ENCODE measurements around the gene DPY19L1. TPM values are rescaled to one million over a fixed set of nuclear protein-coding genes. Genes with fewer than 3 reads are reported as not detected.
"Not testable (repeated sequence)": the region's sequence is repeated elsewhere in the genome, so short reads cannot be mapped to it uniquely, and the experiment has no call there.

The DPY19L1 gene
- total RNA-seq, 1 experiment from 2014 or later, result 58.3 TPM

DNA sequence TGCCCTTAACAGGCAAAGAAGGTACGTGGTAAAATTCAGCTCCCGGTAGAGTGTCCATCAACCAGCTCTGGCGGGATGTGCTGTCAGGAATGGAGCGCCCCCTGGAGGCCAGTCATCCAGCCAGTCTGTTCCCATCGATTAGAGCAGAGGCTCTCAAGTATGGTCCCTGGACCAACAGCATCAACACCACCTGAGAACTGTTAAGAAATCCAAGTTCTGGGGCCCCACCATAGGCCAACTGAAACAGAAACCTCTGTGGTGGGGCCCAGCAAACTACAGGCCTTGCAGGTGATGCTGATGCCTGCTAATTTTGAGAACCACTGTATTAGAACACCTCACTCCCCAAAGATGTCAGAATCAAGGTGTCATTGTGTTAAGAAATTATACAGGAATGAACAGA is 109.2 kb downstream of the DPY19L1 start:
- DNase-seq (ENCODE audit: low read depth), result peak; percentile 50

- DNase-seq (ENCODE audit: low read depth), result not testable (repeated sequence)
These were observed 116.8 kb downstream of the DPY19L1 start for GRCh38 chr7:34920470-34920869.

DNA sequence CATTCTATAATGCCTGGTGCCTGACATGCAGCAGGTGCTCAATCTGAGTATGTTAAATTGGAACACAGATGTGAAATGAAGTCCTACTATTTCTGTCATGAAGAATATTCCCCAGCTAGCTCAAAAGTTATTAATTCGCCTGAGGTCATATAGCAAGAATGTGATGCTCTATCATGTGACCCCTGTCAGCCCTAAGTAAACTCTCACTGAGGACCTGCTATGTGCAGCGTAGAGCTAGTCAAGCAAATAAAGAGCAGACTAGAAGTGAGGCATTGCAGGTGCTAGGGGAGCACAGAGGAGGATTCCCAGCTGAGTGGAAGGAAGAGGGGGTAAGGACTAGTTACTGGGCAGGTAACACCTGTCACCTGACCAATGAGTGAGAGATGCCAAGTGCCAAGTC is 118.2 kb downstream of the DPY19L1 start:
- not testable (repeated sequence) for DNase-seq (ENCODE audit: low read depth)

- not testable (repeated sequence) for DNase-seq (ENCODE audit: low read depth)
These were observed 119.0 kb downstream of the DPY19L1 start for GRCh38 chr7:34918198-34918861.

GRCh38 chr7:34917515-34917914 is 119.8 kb downstream of the DPY19L1 start:
- not testable (repeated sequence) for DNase-seq (ENCODE audit: low read depth)

- DNase-seq (ENCODE audit: low read depth), result no peak
These were observed 121.0 kb downstream of the DPY19L1 start for GRCh38 chr7:34916267-34916666.

DNA sequence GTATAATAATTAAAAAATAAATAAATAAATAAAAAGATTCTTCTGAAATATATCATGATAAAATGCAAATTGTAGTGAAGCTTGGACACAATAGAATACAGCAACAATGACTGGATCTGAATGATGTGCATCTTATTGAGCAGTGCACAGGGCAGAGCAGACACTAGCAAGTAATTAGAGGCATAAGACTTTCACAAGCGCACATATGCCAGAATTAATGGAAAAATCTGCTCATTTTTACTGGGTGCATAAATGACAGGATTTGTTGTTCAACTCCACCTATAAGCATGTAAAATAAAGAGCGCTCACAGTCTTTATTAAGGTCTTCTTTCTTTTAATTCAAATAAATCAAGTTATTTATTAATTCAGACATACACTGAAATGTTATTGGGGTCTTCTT is 125.0 kb downstream of the DPY19L1 start:
- no peak for DNase-seq (ENCODE audit: low read depth)

DNA sequence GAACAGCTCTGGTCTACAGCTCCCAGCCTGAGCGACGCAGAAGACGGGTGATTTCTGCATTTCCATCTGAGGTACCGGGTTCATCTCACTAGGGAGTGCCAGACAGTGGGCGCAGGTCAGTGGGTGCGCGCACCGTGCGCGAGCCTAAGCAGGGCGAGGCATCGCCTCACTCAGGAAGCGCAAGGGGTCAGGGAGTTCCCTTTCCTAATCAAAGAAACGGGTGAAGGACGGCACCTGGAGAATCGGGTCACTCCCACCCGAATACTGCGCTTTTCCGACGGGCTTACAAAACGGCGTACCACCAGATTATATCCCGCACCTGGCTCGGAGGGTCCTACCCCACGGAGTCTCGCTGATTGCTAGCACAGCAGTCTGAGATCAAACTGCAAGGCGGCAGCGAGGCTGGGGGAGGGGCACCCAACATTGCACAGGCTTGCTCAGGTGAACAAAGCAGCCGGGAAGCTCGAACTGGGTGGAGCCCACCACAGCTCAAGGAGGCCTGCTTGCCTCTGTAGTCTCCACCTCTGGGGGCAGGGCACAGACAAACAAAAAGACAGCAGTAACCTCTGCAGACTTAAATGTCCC is 130.9 kb downstream of the DPY19L1 start:
- not testable (repeated sequence) for DNase-seq (ENCODE audit: low read depth)

DNA sequence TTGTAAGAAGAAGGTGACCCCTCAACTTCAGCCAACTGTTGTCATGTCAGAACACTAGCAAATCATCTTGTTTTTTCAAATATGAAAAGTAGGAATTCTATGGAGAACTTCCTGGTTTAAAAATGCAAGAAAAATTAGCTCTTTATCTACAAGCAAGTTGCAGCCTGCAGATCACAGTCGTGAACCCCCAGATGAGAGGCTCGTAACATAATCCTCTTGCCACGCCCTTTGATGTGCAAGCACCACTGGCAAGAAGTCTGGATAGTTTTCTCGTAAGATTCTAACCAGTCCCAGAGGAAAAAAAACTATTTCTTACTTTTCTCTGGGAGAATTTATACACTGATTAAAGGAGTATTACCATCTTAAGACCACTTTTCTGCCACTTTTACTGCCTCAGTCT is 132.3 kb downstream of the DPY19L1 start:
- no peak for DNase-seq (ENCODE audit: low read depth)

DNA sequence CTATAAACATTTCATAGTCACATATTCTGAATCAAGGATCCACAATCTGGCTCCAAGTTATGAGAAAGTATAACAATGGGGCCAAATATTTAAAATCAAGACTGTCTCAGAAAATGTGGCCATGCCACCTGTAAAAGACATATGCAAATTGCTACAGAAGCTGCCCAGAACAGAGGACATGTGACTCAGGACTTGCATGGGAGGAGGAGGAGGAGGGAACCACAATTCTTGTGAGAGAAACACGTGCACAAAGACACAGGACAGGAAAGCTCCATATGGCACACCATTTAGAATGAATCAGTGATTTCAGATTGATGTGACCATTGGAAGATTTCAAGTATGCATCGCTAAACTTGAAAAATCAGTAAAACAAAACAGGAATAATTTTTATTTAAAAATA is 133.4 kb downstream of the DPY19L1 start:
- DNase-seq (ENCODE audit: low read depth), result not testable (repeated sequence)

DNA sequence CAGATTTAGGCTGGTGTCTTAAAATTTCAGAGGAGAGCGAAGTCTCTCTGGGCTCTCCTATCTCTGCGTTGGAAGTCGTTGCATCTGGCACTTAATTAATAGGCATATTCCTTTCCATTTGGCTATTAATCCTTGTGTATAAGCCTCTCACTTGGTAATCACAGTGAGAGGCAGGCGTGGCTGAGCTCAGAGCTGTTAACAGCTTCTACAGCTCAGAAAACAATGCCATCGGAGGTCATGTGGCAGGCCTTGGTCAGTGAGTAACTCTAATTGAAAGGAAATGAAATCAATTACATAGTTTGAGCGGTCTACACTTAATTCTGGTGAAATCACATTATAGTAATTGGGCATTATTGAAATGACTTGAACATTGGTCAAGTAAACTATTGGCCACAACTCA is 135.1 kb downstream of the DPY19L1 start:
- no peak for DNase-seq (ENCODE audit: low read depth)

DNA sequence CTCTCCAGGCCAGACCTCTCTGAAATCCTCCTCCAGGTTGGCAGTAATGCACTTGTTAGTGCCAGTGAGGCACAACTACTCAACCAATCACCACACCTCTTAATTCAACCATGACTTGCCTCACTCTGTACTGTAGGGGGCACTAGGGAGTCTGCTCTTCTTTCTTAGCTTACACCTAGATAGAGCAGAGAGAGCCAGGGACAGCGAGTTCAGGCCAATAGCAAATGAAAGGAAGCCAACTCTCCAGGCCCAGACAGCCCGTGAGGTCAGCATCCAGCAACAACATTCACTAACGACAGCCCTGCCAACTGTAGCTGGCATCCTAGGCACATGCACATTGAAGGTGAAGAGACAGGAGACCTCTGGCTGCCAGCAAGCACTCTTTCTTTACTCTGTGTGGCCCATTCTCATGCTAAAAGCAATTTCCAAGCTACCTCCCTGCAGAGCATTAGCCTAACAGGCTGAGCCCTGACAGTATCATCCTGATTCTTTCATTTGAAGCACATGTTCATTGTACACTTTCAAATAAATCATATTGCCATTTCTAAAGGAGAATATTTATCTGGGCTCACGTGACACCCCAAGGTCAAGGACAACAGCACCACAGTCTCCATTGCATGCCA is 136.3 kb downstream of the DPY19L1 start:
- peak; percentile 3 for DNase-seq (ENCODE audit: low read depth)

- DNase-seq (ENCODE audit: low read depth), result no peak
These were observed 142.1 kb downstream of the DPY19L1 start for GRCh38 chr7:34895202-34895601.

DNA sequence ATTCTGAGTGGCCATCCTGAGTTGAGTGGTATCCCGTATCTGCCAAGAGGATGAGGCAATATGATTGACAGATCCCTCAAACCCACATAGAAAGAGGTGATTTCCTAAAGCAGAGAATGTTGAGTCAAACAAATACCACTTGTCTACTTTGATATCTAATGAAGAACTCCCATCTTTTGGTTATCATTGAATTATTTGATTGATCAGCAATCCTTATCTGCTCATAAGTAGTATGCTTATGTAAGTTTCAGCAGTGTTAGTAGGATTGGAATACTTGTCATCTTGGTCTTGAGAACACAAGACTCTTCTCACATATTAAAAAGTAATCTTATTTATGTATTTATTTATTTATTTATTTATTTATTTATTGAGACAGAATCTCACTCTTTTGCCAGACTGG is 147.3 kb downstream of the DPY19L1 start:
- no peak for DNase-seq (ENCODE audit: low read depth)

DNA sequence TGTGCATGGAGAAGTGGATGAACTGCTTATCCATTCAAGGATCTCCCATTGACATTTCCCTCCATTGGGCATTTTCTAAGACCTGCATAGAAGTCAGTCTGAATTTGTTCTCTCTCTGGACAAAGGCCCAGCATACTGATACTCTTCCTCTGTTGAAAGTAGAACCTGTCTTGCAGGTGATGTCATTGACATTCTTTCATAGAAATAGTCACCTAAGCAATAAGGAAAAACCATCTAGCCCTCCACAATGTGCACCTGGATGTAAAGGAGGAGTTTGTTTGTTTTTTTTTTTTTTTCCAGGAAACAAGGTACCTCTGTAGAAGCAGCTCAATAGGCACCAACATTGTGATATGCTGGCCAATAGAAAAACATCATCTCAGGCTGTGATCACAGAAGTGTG is 150.4 kb downstream of the DPY19L1 start:
- DNase-seq (ENCODE audit: low read depth), result no peak

DNA sequence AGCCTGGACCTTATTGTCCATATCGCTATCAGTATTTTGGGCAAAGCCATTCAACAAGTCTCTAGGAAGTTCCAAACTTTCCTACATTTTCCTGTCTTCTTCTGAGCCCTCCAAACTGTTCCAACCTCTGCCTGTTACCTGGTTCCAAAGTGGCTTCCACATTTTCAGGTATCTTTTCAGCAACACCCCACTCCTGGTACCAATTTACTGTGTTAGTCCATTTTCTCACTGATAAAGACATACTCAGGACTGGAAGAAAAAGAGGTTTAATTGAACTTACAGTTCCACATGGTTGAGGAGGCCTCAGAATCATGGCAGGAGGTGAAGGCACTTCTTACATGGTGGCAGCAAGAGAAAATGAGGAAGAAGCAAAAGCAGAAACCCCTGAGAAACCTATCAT is 153.4 kb downstream of the DPY19L1 start:
- not testable (repeated sequence) for DNase-seq (ENCODE audit: low read depth)

- DNase-seq (ENCODE audit: low read depth), result no peak
These were observed 157.4 kb downstream of the DPY19L1 start for GRCh38 chr7:34879871-34880270.

GRCh38 chr7:34878944-34879735 is 158.1 kb downstream of the DPY19L1 start:
- not testable (repeated sequence) for DNase-seq (ENCODE audit: low read depth)

Data from HT1080 (cell line).